Brain microvascular endothelial cell (primary cell): ENCODE measurements around the gene AP2S1.
"Not testable (repeated sequence)": the region's sequence is repeated elsewhere in the genome, so short reads cannot be mapped to it uniquely, and the experiment has no call there.

Source experiments
- DNase-seq: peaks from one replicate; pipeline ENCODE4 v3.0.0-alpha.2; 2020
- H3K27ac ChIP-seq: fragments of 250-450 bp; sonication (Bioruptor Pico); 2 replicates; pipeline ENCODE4 v1.5.1; 2020; ENCODE audit warnings: mild to moderate bottlenecking, moderate library complexity
- H3K27me3 ChIP-seq: fragments of 250-450 bp; sonication (Bioruptor Pico); replicated peaks from 2 replicates; pipeline ENCODE4 v1.5.1; 2020; ENCODE audit warnings: mild to moderate bottlenecking
- H3K36me3 ChIP-seq: fragments of 250-450 bp; sonication (Bioruptor Pico); replicated peaks from 2 replicates; pipeline ENCODE4 v1.5.1; 2020; ENCODE audit warnings: mild to moderate bottlenecking
- H3K4me3 ChIP-seq: 2 replicates; pipeline ENCODE4 v1.5.1; 2011; ENCODE audit warnings: low read depth, mild to moderate bottlenecking, control low read depth, low read length, moderate library complexity
- CTCF ChIP-seq: IDR thresholded peaks from 2 replicates; pipeline ENCODE4 v1.5.1; 2011; ENCODE audit warnings: low read depth, mild to moderate bottlenecking, moderate library complexity, low read length, control low read depth, inconsistent platforms; ENCODE audit errors: missing control alignments
- in situ Hi-C: cut with HindIII; loops from 2 replicates; pipeline ENCODE4 v1.10.0; 2017; ENCODE audit warnings: low sequenced_read_pairs, low pct_ligation_motif_present

AP2S1 gene

GRCh38 chr19:46825731-46826055 lies 25.0 kb downstream of the AP2S1 start:
- H3K4me3 ChIP-seq: no peak overlapping the region
- H3K36me3 ChIP-seq: no peaks in the 10 kb centered on the region
- no peaks in the 10 kb centered on the region for H3K27me3 ChIP-seq
- no peak for TF ChIP-seq CTCF
- no peak for DNase-seq
- in situ Hi-C loops: no loop called here
- no peak overlapping the region for H3K27ac ChIP-seq

- in situ Hi-C loops: no loop called here
- H3K27me3 ChIP-seq: no peaks in the 10 kb centered on the region
- H3K27ac ChIP-seq: no peak overlapping the region
- no peak overlapping the region for H3K4me3 ChIP-seq
- H3K36me3 ChIP-seq: no peaks in the 10 kb centered on the region
- TF ChIP-seq CTCF: no peak
- no peak for DNase-seq
These were observed 25.5 kb downstream of the AP2S1 start for GRCh38 chr19:46824890-46825730.

- Histone ChIP-seq H3K4me3 (no peak overlapping the region), H3K27me3 (no peaks in the 10 kb centered on the region), H3K27ac (no peak overlapping the region), H3K36me3 (no peaks in the 10 kb centered on the region)
- in situ Hi-C loops: no loop called here
- no peak for TF ChIP-seq CTCF
- DNase-seq: no peak
These were observed 27.6 kb downstream of the AP2S1 start for GRCh38 chr19:46823049-46823448.

- DNase-seq, H3K27ac ChIP-seq, H3K27me3 ChIP-seq, H3K4me3 ChIP-seq, in situ Hi-C loops, H3K36me3 ChIP-seq: not testable (repeated sequence)
These were observed 28.2 kb downstream of the AP2S1 start for GRCh38 chr19:46822410-46822787.

GRCh38 chr19:46821512-46822409 lies 28.9 kb downstream of the AP2S1 start:
- Histone ChIP-seq H3K4me3 (no peak overlapping the region), H3K27me3 (no peaks in the 10 kb centered on the region), H3K27ac (no peak overlapping the region), H3K36me3 (no peaks in the 10 kb centered on the region)
- no peak for TF ChIP-seq CTCF
- in situ Hi-C loops: no loop called here
- no peak for DNase-seq

GRCh38 chr19:46818812-46819211 lies 31.8 kb downstream of the AP2S1 start:
- in situ Hi-C loops: no loop called here
- H3K27ac ChIP-seq: no peak overlapping the region
- no peaks in the 10 kb centered on the region for H3K36me3 ChIP-seq
- no peaks in the 10 kb centered on the region for H3K27me3 ChIP-seq
- H3K4me3 ChIP-seq: no peak overlapping the region
- peak; percentile 10 for DNase-seq
- no peak for TF ChIP-seq CTCF
